ENCODE data around the gene RABGGTA. TPM values are rescaled to one million over a fixed set of nuclear protein-coding genes. Genes with fewer than 3 reads are reported as not detected.
"Not testable (repeated sequence)": the region's sequence is repeated elsewhere in the genome, so short reads cannot be mapped to it uniquely, and the experiment has no call there.

Gene RABGGTA
- total RNA-seq, 1 donor from 2014 or later: 31.1 TPM

DNA sequence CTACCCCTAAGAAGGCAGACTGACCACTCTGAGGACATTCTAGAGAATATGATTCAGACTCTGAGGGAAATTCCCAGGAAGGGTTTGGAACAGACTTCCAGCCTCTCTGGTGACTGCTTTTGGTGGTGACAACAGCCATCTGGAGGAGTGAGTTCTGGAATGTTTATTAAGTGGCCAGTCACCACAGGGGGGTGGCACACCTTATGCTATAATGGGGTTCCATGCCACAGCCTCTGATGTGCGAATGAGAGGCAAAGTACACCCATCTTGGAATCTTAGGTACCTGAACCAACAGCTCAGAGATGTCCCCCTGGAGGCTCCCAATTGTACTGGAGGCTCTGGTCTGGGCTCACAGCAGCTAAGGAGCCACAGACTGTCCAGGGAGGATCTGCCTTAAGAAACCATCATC is 19.5 kb downstream of the RABGGTA start:
- Mint-ChIP-seq H3K27ac (no peak overlapping the region), H3K9me3 (no peaks in the 10 kb centered on the region), H3K4me1 (ENCODE audit: unreplicated experiment) (no peaks in the 10 kb centered on the region), H3K4me3 (no peak overlapping the region), H3K27me3 (peaks cover 4% of the 10 kb centered on the region), H3K36me3 (no peaks in the 10 kb centered on the region)
- DNase-seq (ENCODE audit: extremely low spot score, unreplicated experiment): no peak
- TF ChIP-seq, protein P1, sequence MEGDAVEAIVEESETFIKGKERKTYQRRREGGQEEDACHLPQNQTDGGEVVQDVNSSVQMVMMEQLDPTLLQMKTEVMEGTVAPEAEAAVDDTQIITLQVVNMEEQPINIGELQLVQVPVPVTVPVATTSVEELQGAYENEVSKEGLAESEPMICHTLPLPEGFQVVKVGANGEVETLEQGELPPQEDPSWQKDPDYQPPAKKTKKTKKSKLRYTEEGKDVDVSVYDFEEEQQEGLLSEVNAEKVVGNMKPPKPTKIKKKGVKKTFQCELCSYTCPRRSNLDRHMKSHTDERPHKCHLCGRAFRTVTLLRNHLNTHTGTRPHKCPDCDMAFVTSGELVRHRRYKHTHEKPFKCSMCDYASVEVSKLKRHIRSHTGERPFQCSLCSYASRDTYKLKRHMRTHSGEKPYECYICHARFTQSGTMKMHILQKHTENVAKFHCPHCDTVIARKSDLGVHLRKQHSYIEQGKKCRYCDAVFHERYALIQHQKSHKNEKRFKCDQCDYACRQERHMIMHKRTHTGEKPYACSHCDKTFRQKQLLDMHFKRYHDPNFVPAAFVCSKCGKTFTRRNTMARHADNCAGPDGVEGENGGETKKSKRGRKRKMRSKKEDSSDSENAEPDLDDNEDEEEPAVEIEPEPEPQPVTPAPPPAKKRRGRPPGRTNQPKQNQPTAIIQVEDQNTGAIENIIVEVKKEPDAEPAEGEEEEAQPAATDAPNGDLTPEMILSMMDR (conservative IDR thresholded peaks at IDR 0.05): no peak

DNA sequence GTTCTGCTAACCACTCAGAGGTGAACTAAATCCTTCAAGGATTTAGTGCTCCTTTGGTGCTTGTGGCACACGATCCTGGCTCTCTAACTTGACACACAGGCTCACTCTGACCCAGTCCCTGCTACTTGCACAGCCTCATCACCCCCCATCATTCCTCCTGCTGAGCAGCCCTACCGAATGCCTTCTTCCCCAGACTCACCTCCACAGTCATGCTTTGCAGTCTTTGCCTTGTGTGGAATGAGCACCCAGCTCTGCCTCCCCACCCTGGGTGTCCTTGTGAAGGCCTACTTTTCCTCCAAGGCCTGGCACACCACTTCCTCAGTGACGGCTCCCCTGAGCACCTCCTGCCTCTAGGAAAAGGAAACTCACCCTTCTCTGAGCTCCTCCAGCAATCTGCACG is 21.0 kb downstream of the RABGGTA start:
- TF ChIP-seq, protein P1 (conservative IDR thresholded peaks at IDR 0.05): no peak
- H3K27me3 Mint-ChIP-seq: peaks cover 4% of the 10 kb centered on the region
- H3K27ac Mint-ChIP-seq: no peak overlapping the region
- no peaks in the 10 kb centered on the region for H3K36me3 Mint-ChIP-seq
- H3K4me3 Mint-ChIP-seq: no peak overlapping the region
- H3K4me1 Mint-ChIP-seq (ENCODE audit: unreplicated experiment): no peaks in the 10 kb centered on the region
- no peak for DNase-seq (ENCODE audit: extremely low spot score, unreplicated experiment)
- H3K9me3 Mint-ChIP-seq: no peaks in the 10 kb centered on the region

GRCh38 chr14:24249230-24250021 is 22.0 kb downstream of the RABGGTA start:
- H3K36me3 Mint-ChIP-seq: no peaks in the 10 kb centered on the region
- DNase-seq (ENCODE audit: extremely low spot score, unreplicated experiment): no peak
- TF ChIP-seq, protein P1 (conservative IDR thresholded peaks at IDR 0.05): no peak
- no peak overlapping the region for H3K27ac Mint-ChIP-seq
- no peaks in the 10 kb centered on the region for H3K4me1 Mint-ChIP-seq (ENCODE audit: unreplicated experiment)
- H3K27me3 Mint-ChIP-seq: peaks cover 4% of the 10 kb centered on the region
- H3K4me3 Mint-ChIP-seq: no peak overlapping the region
- no peaks in the 10 kb centered on the region for H3K9me3 Mint-ChIP-seq

DNA sequence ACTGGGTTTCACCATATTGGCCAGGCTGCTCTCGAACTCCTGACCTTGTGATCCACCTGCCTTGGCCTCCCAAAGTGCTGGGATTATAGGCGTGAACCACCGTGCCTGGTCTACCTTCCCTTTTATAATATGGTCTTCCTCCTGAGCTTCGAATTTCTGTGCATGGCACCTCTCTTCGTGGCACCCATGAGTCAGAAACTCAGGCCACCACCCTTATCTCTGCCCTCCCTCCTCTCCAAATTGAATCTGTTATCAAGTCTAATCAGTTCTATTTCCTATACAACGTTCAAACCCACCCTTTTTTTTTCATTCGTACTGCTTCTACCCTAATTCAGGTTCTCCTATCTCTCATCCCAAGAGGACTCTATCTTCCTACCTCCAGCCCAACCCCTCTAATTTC is 24.0 kb downstream of the RABGGTA start:
- H3K4me1 Mint-ChIP-seq (ENCODE audit: unreplicated experiment): peaks cover 4% of the 10 kb centered on the region
- no peaks in the 10 kb centered on the region for H3K9me3 Mint-ChIP-seq
- peak overlapping the region; percentile 3 for H3K4me3 Mint-ChIP-seq
- peaks cover 4% of the 10 kb centered on the region for H3K27me3 Mint-ChIP-seq
- TF ChIP-seq, protein P1 (conservative IDR thresholded peaks at IDR 0.05): no peak
- DNase-seq (ENCODE audit: extremely low spot score, unreplicated experiment): no peak
- H3K36me3 Mint-ChIP-seq: no peaks in the 10 kb centered on the region
- no peak overlapping the region for H3K27ac Mint-ChIP-seq

DNA sequence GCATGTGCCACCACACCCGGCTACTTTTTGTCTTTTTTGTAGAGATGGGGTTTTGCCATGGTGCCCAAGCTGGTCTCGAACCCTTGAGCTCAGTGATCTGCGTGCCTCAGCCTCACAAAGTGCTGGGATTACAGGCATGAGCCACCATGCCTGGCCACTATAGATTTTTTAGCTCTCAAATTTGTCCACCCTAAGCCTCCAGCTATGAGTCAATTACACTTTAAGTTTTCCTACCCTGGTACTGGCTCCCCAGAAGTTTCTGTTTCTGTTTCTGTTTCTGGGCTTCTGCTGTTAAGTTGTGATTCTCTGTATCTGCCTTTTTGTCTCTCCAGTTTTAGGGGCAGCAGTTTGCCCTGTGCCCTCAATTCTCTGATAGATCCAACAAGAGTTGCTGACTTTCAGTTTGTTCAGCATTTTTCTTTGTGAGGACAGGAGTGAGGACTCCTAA is 24.6 kb downstream of the RABGGTA start:
- TF ChIP-seq, protein P1 (conservative IDR thresholded peaks at IDR 0.05): no peak
- H3K4me1 Mint-ChIP-seq (ENCODE audit: unreplicated experiment): peaks cover 4% of the 10 kb centered on the region
- H3K27me3 Mint-ChIP-seq: peaks cover 4% of the 10 kb centered on the region
- no peak overlapping the region for H3K4me3 Mint-ChIP-seq
- no peaks in the 10 kb centered on the region for H3K36me3 Mint-ChIP-seq
- H3K27ac Mint-ChIP-seq: peak overlapping the region; percentile 17
- no peaks in the 10 kb centered on the region for H3K9me3 Mint-ChIP-seq
- DNase-seq (ENCODE audit: extremely low spot score, unreplicated experiment): no peak

GRCh38 chr14:24245350-24245749 is 26.0 kb downstream of the RABGGTA start:
- H3K27ac Mint-ChIP-seq; H3K4me1 Mint-ChIP-seq (ENCODE audit: unreplicated experiment); H3K4me3 Mint-ChIP-seq; H3K36me3 Mint-ChIP-seq; DNase-seq (ENCODE audit: extremely low spot score, unreplicated experiment); H3K27me3 Mint-ChIP-seq; H3K9me3 Mint-ChIP-seq: not testable (repeated sequence)

Data from type B pancreatic cell (in vitro differentiated cells).